GM18520 (cell line): Measurements from ENCODE around the gene FGGY.
A peak's percentile ranks its signal among the peaks of the same experiment; 100 is the strongest.

Experiments
- ATAC-seq: cut with Tn5 transposase; IDR thresholded peaks from one replicate; pipeline ENCODE4 v1.9.1; 2021; ENCODE audit not compliant: unreplicated experiment

Gene FGGY

DNA sequence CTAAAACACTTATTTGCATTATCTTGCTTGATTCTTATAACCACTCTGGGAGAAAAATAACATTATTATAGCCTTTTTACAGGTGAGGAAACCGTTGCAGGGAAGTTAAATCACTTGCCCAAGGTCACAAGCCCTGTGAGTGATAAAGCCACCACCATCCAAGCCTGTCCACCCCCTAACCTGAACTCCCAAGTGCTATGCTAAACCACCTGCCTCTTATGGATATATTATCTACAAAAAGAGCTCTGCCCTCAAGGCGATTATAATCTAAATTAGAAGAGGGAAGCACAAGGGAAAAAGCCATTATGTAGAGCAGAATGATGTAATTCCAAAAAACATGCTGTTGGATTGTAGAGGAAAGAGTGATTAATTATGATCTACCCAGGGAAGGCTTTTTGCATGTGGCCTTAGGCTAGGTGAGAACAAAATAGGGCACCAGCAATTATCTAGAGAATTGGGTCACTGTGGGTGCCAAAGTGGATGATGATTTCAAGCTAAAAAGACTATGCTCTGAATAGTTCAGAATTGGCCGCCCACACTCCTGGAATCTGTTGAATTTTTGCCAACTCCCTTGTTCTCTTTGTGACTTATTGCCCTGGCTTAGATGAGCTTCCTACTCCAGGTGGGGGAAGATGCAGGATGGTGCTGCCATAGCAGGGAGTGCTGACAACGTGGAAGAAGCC, 205.3 kb downstream of the FGGY start:
- ATAC-seq, result no peak

GRCh38 chr1:59504276-59504675, 207.4 kb downstream of the FGGY start:
- no peak for ATAC-seq

GRCh38 chr1:59505596-59506028, 208.7 kb downstream of the FGGY start:
- ATAC-seq, result no peak

DNA sequence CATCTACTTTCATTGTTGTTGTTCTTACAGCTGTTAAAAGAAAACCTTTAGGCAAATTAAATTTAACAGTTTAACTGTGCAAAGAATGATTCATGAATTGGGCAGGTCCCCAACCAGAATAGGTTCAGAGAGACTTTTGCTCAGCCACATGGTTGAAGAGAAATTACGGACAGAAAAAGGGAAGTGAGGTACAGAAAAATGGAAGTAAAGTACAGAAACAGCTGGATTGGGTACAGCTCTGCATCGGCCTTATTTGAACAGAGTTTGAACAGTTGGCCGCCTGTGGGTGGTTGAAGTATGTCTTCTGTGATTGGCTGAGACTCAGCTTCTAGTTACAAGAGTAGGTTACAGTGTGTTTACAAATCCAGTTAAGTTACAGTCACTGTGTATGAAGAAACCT, 210.1 kb downstream of the FGGY start:
- peak; percentile 90 for ATAC-seq

DNA sequence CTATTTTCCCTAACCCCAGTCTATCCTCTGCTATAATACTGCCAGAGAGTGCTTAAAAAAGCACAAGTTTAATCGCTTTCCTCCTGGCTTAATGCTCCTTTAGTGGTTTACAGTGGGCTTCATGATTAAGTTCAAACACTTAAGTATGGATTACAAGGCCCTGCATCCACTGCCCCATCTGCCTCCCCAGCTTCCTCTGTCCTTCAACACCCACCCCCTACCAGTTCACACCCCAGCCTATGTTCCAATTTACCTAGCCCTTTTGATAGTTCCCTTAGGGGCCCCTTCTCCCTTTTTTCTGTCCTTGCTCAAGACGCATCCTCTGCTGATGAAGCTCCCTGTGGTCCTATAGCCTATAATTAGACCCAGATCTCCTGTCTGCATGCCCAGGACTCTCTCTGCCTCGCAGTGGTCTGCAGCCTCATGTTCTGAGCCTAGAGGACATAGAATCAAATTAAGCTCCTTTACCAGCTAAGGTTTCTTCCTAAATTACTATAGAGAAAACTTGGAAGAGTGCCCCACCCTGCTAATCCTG, 212.5 kb downstream of the FGGY start:
- no peak for ATAC-seq

- no peak for ATAC-seq
Measured at GRCh38 chr1:59510249-59510648, 213.4 kb downstream of the FGGY start.

GRCh38 chr1:59511476-59512465, 214.9 kb downstream of the FGGY start:
- ATAC-seq, result no peak

DNA sequence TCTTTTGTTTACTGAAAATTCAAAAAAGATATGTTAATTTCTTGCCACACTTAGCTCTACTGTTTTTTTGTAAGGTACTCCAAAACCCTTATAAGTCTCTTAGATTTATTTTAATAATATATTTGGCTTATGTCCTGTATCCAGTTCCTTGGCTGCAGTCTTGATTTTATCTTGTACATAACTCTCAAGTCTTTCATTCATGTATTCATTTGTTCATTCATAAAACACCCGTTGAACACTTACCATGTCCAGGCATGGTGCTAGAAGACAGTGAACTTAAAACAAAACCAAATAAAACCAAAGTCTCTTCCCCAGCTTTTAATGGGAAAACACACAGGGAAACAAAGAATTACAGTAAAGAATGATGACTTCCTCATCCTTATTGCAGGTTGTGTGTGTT, 215.8 kb downstream of the FGGY start:
- ATAC-seq, result no peak

- no peak for ATAC-seq
Measured at GRCh38 chr1:59514061-59514909, 217.4 kb downstream of the FGGY start.

GRCh38 chr1:59516881-59517280, 220.0 kb downstream of the FGGY start:
- no peak for ATAC-seq

- no peak for ATAC-seq
Measured at GRCh38 chr1:59520194-59520593, 223.3 kb downstream of the FGGY start.

GRCh38 chr1:59520827-59521418, 224.0 kb downstream of the FGGY start:
- ATAC-seq, result no peak

DNA sequence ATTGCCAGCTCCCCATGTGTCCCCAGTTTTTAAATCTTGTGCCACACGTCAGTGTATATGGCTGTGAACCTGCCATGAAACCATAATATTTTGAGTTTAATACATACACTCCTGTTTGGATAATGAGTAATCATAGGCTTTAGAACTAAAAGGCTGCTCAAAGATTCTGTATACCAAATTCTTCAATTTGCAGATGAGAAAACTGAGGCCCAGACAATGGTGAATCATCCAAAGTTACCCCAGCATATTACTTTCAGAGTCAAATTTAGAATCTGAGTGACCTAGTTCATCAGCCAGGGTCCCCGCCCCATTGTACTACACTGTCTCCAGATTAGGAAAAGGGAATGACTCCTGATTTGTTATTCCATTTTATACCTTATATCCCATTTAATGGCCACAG, 224.6 kb downstream of the FGGY start:
- ATAC-seq, result no peak

GRCh38 chr1:59522925-59523505, 226.1 kb downstream of the FGGY start:
- ATAC-seq, result no peak

- no peak for ATAC-seq
Measured at GRCh38 chr1:59523745-59524450, 227.0 kb downstream of the FGGY start.

- no peak for ATAC-seq
Measured at GRCh38 chr1:59526240-59526639, 229.3 kb downstream of the FGGY start.

DNA sequence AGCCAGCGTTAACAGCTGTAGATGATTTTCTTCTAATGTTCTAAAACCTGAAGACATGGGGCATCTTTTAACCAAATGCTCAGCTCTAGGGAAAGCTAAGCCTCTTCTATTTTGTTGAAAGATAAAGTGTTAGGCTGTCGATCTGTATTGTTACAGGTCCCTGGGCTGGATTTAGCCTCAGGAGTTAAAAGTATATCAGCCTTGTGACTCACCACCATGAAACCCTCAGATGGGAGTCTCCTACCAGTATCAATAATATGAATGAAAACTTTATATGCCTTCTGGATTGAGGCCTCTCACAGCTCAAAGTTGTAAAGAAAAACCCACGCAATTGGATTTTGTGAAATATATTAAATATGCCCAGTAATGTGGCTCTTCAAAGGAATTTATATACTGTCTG, 231.6 kb downstream of the FGGY start:
- ATAC-seq, result no peak

DNA sequence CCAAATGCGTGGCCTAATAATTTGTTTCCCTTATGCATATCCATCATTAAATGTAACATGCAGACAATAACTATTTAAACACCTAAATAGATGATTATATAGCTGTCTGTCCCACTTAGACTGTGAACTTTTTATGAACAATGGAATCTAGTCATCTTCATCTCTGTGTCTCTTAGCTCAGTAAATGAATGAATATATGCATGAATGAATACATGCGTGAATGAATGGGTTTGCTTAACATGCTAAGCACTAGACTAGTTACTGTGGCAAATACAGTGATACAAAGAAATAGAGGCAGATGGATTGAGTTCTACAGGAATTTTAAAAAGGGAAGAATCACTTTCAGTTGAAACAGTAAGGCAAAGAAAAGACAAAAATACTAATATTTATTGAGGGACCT, 232.0 kb downstream of the FGGY start:
- ATAC-seq, result no peak

GRCh38 chr1:59530119-59530518, 233.2 kb downstream of the FGGY start:
- ATAC-seq, result no peak

DNA sequence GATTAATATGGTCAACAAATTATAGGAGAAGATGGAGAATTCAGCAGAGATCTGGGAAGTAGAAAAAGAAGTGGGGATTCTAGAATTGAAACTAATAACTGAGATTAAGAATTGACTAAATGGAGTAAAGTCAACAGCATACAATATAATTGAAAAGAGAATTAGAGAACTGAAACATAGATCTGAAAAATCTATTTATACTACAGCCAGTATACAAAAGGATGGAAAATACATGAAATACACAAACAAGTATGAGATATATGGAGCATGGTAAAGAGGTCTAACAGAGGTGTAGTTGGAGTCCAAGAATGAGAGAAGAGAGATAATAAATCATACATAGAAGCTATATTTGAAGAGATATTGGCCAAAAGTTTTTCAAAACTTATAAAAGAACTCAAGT, 235.2 kb downstream of the FGGY start:
- ATAC-seq, result no peak
